ENCODE data around the gene BARHL1. TPM values are rescaled to one million over a fixed set of nuclear protein-coding genes. Genes with fewer than 3 reads are reported as not detected.

Gene BARHL1
- total and polyA plus RNA-seq, 9 of the 15 experiments (the other 6 are each of a cell fraction or from before 2014, with no cell fraction given) = not detected

DNA sequence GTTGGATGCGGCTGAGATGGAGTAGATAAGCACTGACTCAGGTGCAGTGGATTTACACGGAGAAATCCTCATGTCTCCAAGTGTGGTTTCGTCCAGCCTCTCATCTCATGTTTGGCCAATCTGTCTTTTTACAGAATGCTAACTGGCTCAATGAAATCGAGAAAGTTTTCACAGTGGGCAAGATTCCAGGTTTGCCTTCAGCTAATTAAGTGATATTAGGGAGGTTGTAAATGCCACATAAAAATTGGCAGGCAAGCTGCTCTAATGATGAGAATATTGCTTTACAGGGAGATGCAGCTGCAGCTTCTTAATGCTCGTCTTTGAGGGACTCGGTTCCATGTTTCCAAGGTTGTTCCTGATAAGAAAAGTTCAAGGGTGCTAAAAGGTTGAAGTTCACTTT is 23.7 kb downstream of the BARHL1 start (continued):
- TF ChIP-seq, protein P1, sequence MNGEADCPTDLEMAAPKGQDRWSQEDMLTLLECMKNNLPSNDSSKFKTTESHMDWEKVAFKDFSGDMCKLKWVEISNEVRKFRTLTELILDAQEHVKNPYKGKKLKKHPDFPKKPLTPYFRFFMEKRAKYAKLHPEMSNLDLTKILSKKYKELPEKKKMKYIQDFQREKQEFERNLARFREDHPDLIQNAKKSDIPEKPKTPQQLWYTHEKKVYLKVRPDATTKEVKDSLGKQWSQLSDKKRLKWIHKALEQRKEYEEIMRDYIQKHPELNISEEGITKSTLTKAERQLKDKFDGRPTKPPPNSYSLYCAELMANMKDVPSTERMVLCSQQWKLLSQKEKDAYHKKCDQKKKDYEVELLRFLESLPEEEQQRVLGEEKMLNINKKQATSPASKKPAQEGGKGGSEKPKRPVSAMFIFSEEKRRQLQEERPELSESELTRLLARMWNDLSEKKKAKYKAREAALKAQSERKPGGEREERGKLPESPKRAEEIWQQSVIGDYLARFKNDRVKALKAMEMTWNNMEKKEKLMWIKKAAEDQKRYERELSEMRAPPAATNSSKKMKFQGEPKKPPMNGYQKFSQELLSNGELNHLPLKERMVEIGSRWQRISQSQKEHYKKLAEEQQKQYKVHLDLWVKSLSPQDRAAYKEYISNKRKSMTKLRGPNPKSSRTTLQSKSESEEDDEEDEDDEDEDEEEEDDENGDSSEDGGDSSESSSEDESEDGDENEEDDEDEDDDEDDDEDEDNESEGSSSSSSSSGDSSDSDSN (IDR thresholded peaks at IDR 0.05; ENCODE audit: borderline replicate concordance in 1 of 2, low read depth in 2 of 2, low read length in 2 of 2) = no peak
- TF ChIP-seq TRIM28 (IDR thresholded peaks at IDR 0.05) = no peak
- TF ChIP-seq ARID2 (IDR thresholded peaks at IDR 0.05) = no peak

GRCh38 chr9:132609184-132609583 is 26.8 kb downstream of the BARHL1 start:
- Histone ChIP-seq H3K79me2 (ENCODE audit: control insufficient read depth, insufficient read depth, low read length) (no peaks in the 10 kb centered on the region), H3K9me1 (ENCODE audit: control insufficient read depth, insufficient read depth, low read length) (no peaks in the 10 kb centered on the region), H4K20me1 (replicated peaks; ENCODE audit: control insufficient read depth, insufficient read depth, low read length) (no peaks in the 10 kb centered on the region; the same call in 1 of the 2 replicates), H2AFZ (ENCODE audit: low read depth, low read length) (no peak overlapping the region), H3K27ac (ENCODE audit: extremely low read depth, low read depth, low read length) (no peak overlapping the region), H3K4me3 (no peak overlapping the region), H3K27me3 (ENCODE audit: control insufficient read depth in 2 of 2, insufficient read depth in 2 of 2, low read length in 2 of 2) (no peaks in the 10 kb centered on the region), H3K9me3 (replicated peaks; ENCODE audit: control insufficient read depth, insufficient read depth, low read depth, low read length) (no peaks in the 10 kb centered on the region), H3K9ac (ENCODE audit: insufficient read depth in 1 of 2, low read depth in 2 of 2, low read length in 2 of 2) (no peak overlapping the region), H3K36me3 (ENCODE audit: control insufficient read depth, insufficient read depth, low read length) (peaks cover 86% of the 10 kb centered on the region; the same call in 2 of the 3 replicates), H3K4me2 (ENCODE audit: insufficient read depth, low read length) (no peak overlapping the region), H3K4me1 (replicated peaks in 1 of 2; ENCODE audit: control insufficient read depth in 2 of 2, insufficient read depth in 2 of 2, low read length in 2 of 2) (no peaks in the 10 kb centered on the region)
- ATAC-seq = no peak
- in situ Hi-C loops (cut with MboI) (no loop called here), intact Hi-C loops (cut with micrococcal nuclease) (no loop called here)
- TF ChIP-seq NUFIP1 (IDR thresholded peaks at IDR 0.05; ENCODE audit: partially characterized antibody) (no peak), DIDO1 (tag; IDR thresholded peaks at IDR 0.05; ENCODE audit: low read depth) (no peak), FOXJ2 (tag; IDR thresholded peaks at IDR 0.05) (no peak), ZZZ3 (IDR thresholded peaks at IDR 0.05) (no peak), MECOM (CRISPR knock-in tag; IDR thresholded peaks at IDR 0.05) (no peak), ZNF282 (CRISPR knock-in tag; IDR thresholded peaks at IDR 0.05) (no peak), SIRT6 (IDR thresholded peaks at IDR 0.05; ENCODE audit: low read depth, low read length) (no peak), EP300 (IDR thresholded peaks at IDR 0.05; ENCODE audit: low read length) (no peak), ZNF274 (IDR thresholded peaks at IDR 0.05; ENCODE audit: borderline replicate concordance, low read depth, low read length) (no peak), PHF20 (IDR thresholded peaks at IDR 0.05; ENCODE audit: partially characterized antibody) (no peak), CBX2 (IDR thresholded peaks at IDR 0.05; ENCODE audit: insufficient read depth, low read length, poor library complexity, severe bottlenecking) (no peak)
- TF ChIP-seq, protein P2, sequence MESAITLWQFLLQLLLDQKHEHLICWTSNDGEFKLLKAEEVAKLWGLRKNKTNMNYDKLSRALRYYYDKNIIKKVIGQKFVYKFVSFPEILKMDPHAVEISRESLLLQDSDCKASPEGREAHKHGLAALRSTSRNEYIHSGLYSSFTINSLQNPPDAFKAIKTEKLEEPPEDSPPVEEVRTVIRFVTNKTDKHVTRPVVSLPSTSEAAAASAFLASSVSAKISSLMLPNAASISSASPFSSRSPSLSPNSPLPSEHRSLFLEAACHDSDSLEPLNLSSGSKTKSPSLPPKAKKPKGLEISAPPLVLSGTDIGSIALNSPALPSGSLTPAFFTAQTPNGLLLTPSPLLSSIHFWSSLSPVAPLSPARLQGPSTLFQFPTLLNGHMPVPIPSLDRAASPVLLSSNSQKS (CRISPR knock-in tag; IDR thresholded peaks at IDR 0.05) = no peak
- TF ChIP-seq, protein P3, sequence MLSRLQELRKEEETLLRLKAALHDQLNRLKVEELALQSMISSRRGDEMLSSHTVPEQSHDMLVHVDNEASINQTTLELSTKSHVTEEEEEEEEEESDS (CRISPR knock-in tag; IDR thresholded peaks at IDR 0.05) = no peak
- POLR2A ChIA-PET = interaction anchor here (0.7 kb wide), 1 partner anchor 124 kb away, joined by 3 read pairs; no protein-coding TSS in a partner anchor
- FAIRE-seq = no peak
- DNase-seq (ENCODE audit: extremely low read depth in 1 of 4, low spot score in 3 of 4) = no peak
- BruUV-seq (replicated peaks) = no TSS peak
- CTCF ChIA-PET (ENCODE audit: low intra/inter-chr PET ratio) = no interaction called here
- WGBS (ENCODE audit: insufficient coverage, low coverage, missing lambda C conversion rate) = 90% methylated on average over 9 of the region's 9 CpGs

Measured in K562 (cell line).